HCT116 (cell line): ENCODE measurements around the gene UBE2L5. TPM values are rescaled to one million over a fixed set of nuclear protein-coding genes. Genes with fewer than 3 reads are reported as not detected.

Experiments used
- ATAC-seq: fragments of 200-7000 bp; cut with Tn5 transposase; 2 replicates; pipeline ENCODE4 v1.9.1; 2020; ENCODE audit warnings: mild to moderate bottlenecking, moderate library complexity
- BruUV-seq: library from RNA; stranded (reverse); fragments of 400-500 nt; replicated peaks from 2 replicates; lab custom pipeline; 2021; lab: Mats Ljungman, UMichigan
- CTCF ChIA-PET: fragments of 300-600 bp; sonication (Branson Sonifier 250); formaldehyde crosslinking; loops from one replicate; lab custom pipeline; 2021; ENCODE audit warnings: antibody characterized with exemption; lab: Charles Lee
- POLR2A ChIA-PET: fragments of 300-600, 350-600 bp; sonication (Branson Sonifier 250); formaldehyde crosslinking; loops from one replicate; lab custom pipeline; 2021; ENCODE audit warnings: antibody characterized with exemption; lab: Charles Lee
- RAD21 ChIA-PET, 2 experiments: fragments of 300-600 bp; sonication (Branson Sonifier 250); formaldehyde crosslinking; loops; one replicate each; lab custom pipeline; 2023; ENCODE audit warnings: low total read pairs in 2 of 2; ENCODE audit not compliant: uncharacterized antibody in 2 of 2, unreplicated experiment in 2 of 2, low non-redundant PET in 1 of 2; lab: Charles Lee
- DNase-seq: peaks from one replicate; pipeline ENCODE4 v3.0.0-alpha.2; 2010; ENCODE audit warnings: low read depth, low spot score
- H2AFZ ChIP-seq: fragments of 200-600 bp; shearing (Covaris generic), sonication (generic); 2 replicates; pipeline ENCODE4 v1.6.1; 2017; ENCODE audit warnings: low read depth, mixed run types, mixed read lengths, antibody characterized with exemption, low read length; ENCODE audit not compliant: poor library complexity, severe bottlenecking
- H3K27ac ChIP-seq: 2 replicates; pipeline ENCODE4 v1.5.1; 2012; ENCODE audit warnings: low read depth, low read length
- H3K27me3 ChIP-seq: fragments of 200-600 bp; sonication (generic); 2 replicates; pipeline ENCODE4 v1.6.1; 2016; ENCODE audit warnings: mixed run types, low read length, mixed read lengths; ENCODE audit not compliant: insufficient read depth
- H3K36me3 ChIP-seq, 2 experiments: fragments of 200-500 bp in 1 of 2; fragments of 200-600 bp in 1 of 2; sonication (Bioruptor generic) in 1 of 2; sonication (generic) in 1 of 2; 2 replicates each; pipeline versions ENCODE4 v1.5.1 to v1.6.1; 2014 to 2016; ENCODE audit warnings: low read length in 2 of 2, inconsistent platforms in 1 of 2, mixed read lengths in 1 of 2, mixed run types in 1 of 2; ENCODE audit not compliant: insufficient read depth in 2 of 2, control insufficient read depth in 1 of 2
- H3K4me1 ChIP-seq, 2 experiments: fragments of 200-600 bp in 1 of 2; sonication (generic) in 1 of 2; 2 replicates each; pipeline versions ENCODE4 v1.5.1 to v1.6.1; 2012 to 2017; ENCODE audit warnings: low read length in 2 of 2, inconsistent platforms in 1 of 2, mild to moderate bottlenecking in 1 of 2, mixed read lengths in 1 of 2, mixed run types in 1 of 2, moderate library complexity in 1 of 2; ENCODE audit not compliant: insufficient read depth in 2 of 2, control insufficient read depth in 1 of 2
- H3K4me2 ChIP-seq: fragments of 200-600 bp; sonication (generic); 2 replicates; pipeline ENCODE4 v1.6.1; 2017; ENCODE audit warnings: mixed run types, low read length, mixed read lengths
- H3K4me3 ChIP-seq, 2 experiments: fragments of 200-600 bp in 1 of 2; sonication (generic) in 1 of 2; replicated peaks in 1 of 2; 2 replicates each; pipeline ENCODE4 v1.5.1; 2011 to 2016; ENCODE audit warnings: low read length in 2 of 2, control low read depth in 1 of 2, low read depth in 1 of 2, mild to moderate bottlenecking in 1 of 2, mixed read lengths in 1 of 2, mixed run types in 1 of 2
- H3K79me2 ChIP-seq: fragments of 200-600 bp; sonication (generic); 2 replicates; pipeline ENCODE4 v1.6.1; 2017; ENCODE audit warnings: mild to moderate bottlenecking, mixed run types, low read length, moderate library complexity, mixed read lengths; ENCODE audit not compliant: insufficient read depth
- H3K9ac ChIP-seq: fragments of 200-600 bp; sonication (generic); 2 replicates; pipeline ENCODE4 v1.6.1; 2016; ENCODE audit warnings: low read length, mixed read lengths
- H3K9me2 ChIP-seq: fragments of 200-600 bp; sonication (generic), shearing (Covaris generic); 2 replicates; pipeline ENCODE4 v1.6.1; 2017; ENCODE audit warnings: mixed run types, mild to moderate bottlenecking, moderate library complexity; ENCODE audit not compliant: insufficient read depth
- H3K9me3 ChIP-seq, 2 experiments: fragments of 200-500 bp in 1 of 2; fragments of 200-600 bp in 1 of 2; sonication (Bioruptor generic) in 1 of 2; sonication (generic) in 1 of 2; 2 replicates each; pipeline ENCODE4 v1.6.1; 2014 to 2017; ENCODE audit warnings: low read length in 2 of 2, mixed read lengths in 2 of 2, inconsistent platforms in 1 of 2, low read depth in 1 of 2, mild to moderate bottlenecking in 1 of 2, mixed run types in 1 of 2, moderate library complexity in 1 of 2; ENCODE audit not compliant: control insufficient read depth in 1 of 2, insufficient read depth in 1 of 2
- H4K20me1 ChIP-seq: fragments of 200-600 bp; sonication (generic), shearing (Covaris generic); 2 replicates; pipeline ENCODE4 v1.6.1; 2017; ENCODE audit warnings: mixed run types, mild to moderate bottlenecking, moderate library complexity; ENCODE audit not compliant: insufficient read depth
- CEBPB ChIP-seq: IDR thresholded peaks from 2 replicates; pipeline ENCODE4 v1.6.1; 2012; ENCODE audit warnings: low read depth
- CTCF ChIP-seq, 3 experiments: fragments of 200-600 bp in 1 of 3; sonication (generic) in 1 of 3; IDR thresholded peaks in 2 of 3; conservative IDR thresholded peaks in 1 of 3; 2 replicates each; pipeline ENCODE4 v1.5.1; 2012 to 2017; ENCODE audit warnings: low read depth in 2 of 3, low read length in 2 of 3, antibody characterized with exemption in 1 of 3, borderline replicate concordance in 1 of 3, control low read depth in 1 of 3, mild to moderate bottlenecking in 1 of 3, mixed read lengths in 1 of 3, mixed run types in 1 of 3, moderate library complexity in 1 of 3; ENCODE audit not compliant: insufficient read depth in 1 of 3
- ELF1 ChIP-seq: IDR thresholded peaks from 2 replicates; pipeline ENCODE4 v1.6.1; 2012; ENCODE audit warnings: low read depth, borderline replicate concordance
- EZH2 ChIP-seq: fragments of 200-600 bp; sonication (generic); IDR thresholded peaks from 2 replicates; pipeline ENCODE4 v1.6.1; 2017; ENCODE audit warnings: antibody characterized with exemption, mixed run types
- EZH2phosphoT487 ChIP-seq: fragments of 200-600 bp; IDR thresholded peaks from 2 replicates; pipeline ENCODE4 v1.6.1; 2018; ENCODE audit warnings: antibody characterized with exemption, borderline replicate concordance
- POLR2A ChIP-seq: IDR thresholded peaks from 2 replicates; pipeline ENCODE4 v1.7.0; 2011; ENCODE audit warnings: borderline replicate concordance; ENCODE audit not compliant: insufficient read depth, insufficient read length; ENCODE audit errors: extremely low read depth
- POLR2AphosphoS5 ChIP-seq: IDR thresholded peaks from 2 replicates; pipeline ENCODE4 v1.6.1; 2011; ENCODE audit warnings: mild to moderate bottlenecking, low read depth, low read length, moderate library complexity
- SIN3A ChIP-seq: IDR thresholded peaks from 2 replicates; pipeline ENCODE4 v1.6.1; 2012; ENCODE audit warnings: low read depth
- SP1 ChIP-seq: IDR thresholded peaks from 2 replicates; pipeline ENCODE4 v1.6.1; 2012; ENCODE audit warnings: low read depth
- YY1 ChIP-seq: IDR thresholded peaks from 2 replicates; pipeline ENCODE4 v1.6.1; 2011; ENCODE audit warnings: low read length, low read depth, moderate library complexity, mild to moderate bottlenecking; ENCODE audit not compliant: insufficient replicate concordance; ENCODE audit errors: extremely low read depth
- ZNF274 ChIP-seq: fragments of 200-500 bp; sonication (Bioruptor generic); IDR thresholded peaks from 2 replicates; pipeline ENCODE4 v1.6.1; 2014; ENCODE audit warnings: mild to moderate bottlenecking, low read depth, low read length, inconsistent platforms
- intact Hi-C: fragments of 100-400 bp; cut with micrococcal nuclease; formaldehyde crosslinking; loops from 2 replicates; pipeline ENCODE4 v1.10.0; 2022
- total RNA-seq: library from RNA; stranded (reverse); gene quantifications from one replicate; pipeline ENCODE4 v1.2.1, GENCODE V29; 2021; ENCODE audit not compliant: unreplicated experiment
- TF ChIP-seq, protein P1 (sequence below): IDR thresholded peaks from 2 replicates; pipeline ENCODE4 v1.6.1; 2012

UBE2L5 gene
- total RNA-seq, 1 experiment from 2014 or later, result 0.15 TPM

GRCh38 chr13:30391956-30392680 is 30.2 kb upstream of the UBE2L5 start:
- Histone ChIP-seq H3K9me3 (no peaks in the 10 kb centered on the region), H3K9ac (no peak overlapping the region), H4K20me1 (no peaks in the 10 kb centered on the region), H3K4me2 (no peak overlapping the region), H3K4me3 (no peak overlapping the region), H2AFZ (no peak overlapping the region), H3K9me2 (no peaks in the 10 kb centered on the region), H3K27me3 (no peaks in the 10 kb centered on the region)
- no peak for DNase-seq
- no peak for ATAC-seq
- intact Hi-C loops, result no loop called here
- ChIA-PET RAD21 (no interaction called here), CTCF (no interaction called here), POLR2A (no interaction called here)
- no peak for TF ChIP-seq ZNF274
- TF ChIP-seq SP1, result no peak
- TF ChIP-seq EZH2, result no peak
- no peak for TF ChIP-seq POLR2AphosphoS5
- TF ChIP-seq CEBPB, result no peak
- no peak for TF ChIP-seq SIN3A
- TF ChIP-seq CTCF (IDR thresholded peaks at IDR 0.05 in 2 of 3, conservative IDR thresholded peaks at IDR 0.05 in 1 of 3; ENCODE audit: borderline replicate concordance in 1 of 3, insufficient read depth in 1 of 3, low read depth in 2 of 3, low read length in 2 of 3), result no peak
- TF ChIP-seq, all 23 proteins: peak for 0
- Histone ChIP-seq H3K36me3 (no peaks in the 10 kb centered on the region), H3K4me1 (peaks cover 15 to 20% of the 10 kb centered on the region in 2 experiments), H3K27ac (no peak overlapping the region), H3K79me2 (no peaks in the 10 kb centered on the region)
- BruUV-seq, result no TSS peak

GRCh38 chr13:30392681-30393045 is 29.6 kb upstream of the UBE2L5 start:
- ChIA-PET CTCF (no interaction called here), POLR2A (no interaction called here)
- H3K4me3 ChIP-seq, result no peak overlapping the region
- no peak for TF ChIP-seq ZNF274
- no peak for TF ChIP-seq POLR2A
- TF ChIP-seq POLR2AphosphoS5, result no peak
- no peak for TF ChIP-seq EZH2phosphoT487
- TF ChIP-seq YY1, result no peak
- TF ChIP-seq ELF1, result no peak
- no peak for TF ChIP-seq EZH2
- TF ChIP-seq CTCF (IDR thresholded peaks at IDR 0.05 in 2 of 3, conservative IDR thresholded peaks at IDR 0.05 in 1 of 3; ENCODE audit: borderline replicate concordance in 1 of 3, insufficient read depth in 1 of 3, low read depth in 2 of 3, low read length in 2 of 3), result no peak
- TF ChIP-seq, protein P1, sequence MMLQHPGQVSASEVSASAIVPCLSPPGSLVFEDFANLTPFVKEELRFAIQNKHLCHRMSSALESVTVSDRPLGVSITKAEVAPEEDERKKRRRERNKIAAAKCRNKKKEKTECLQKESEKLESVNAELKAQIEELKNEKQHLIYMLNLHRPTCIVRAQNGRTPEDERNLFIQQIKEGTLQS, result no peak

More at GRCh38 chr13:30392681-30393045, 29.6 kb upstream of the UBE2L5 start:
- no peak overlapping the region for H3K27ac ChIP-seq
- BruUV-seq, result no TSS peak
- no peaks in the 10 kb centered on the region for H3K27me3 ChIP-seq
- peaks cover 15 to 20% of the 10 kb centered on the region in 2 experiments for H3K4me1 ChIP-seq
- ATAC-seq (no peak), DNase-seq (no peak)
- intact Hi-C loops, result no loop called here
- H3K79me2 ChIP-seq, result no peaks in the 10 kb centered on the region
- H2AFZ ChIP-seq, result no peak overlapping the region
- no peaks in the 10 kb centered on the region for H3K9me2 ChIP-seq
- H3K4me2 ChIP-seq, result no peak overlapping the region
- RAD21 ChIA-PET, result no interaction called here
- H3K9me3 ChIP-seq, result no peaks in the 10 kb centered on the region
- no peak overlapping the region for H3K9ac ChIP-seq
- H3K36me3 ChIP-seq, result no peaks in the 10 kb centered on the region
- H4K20me1 ChIP-seq, result no peaks in the 10 kb centered on the region
